ENCODE data around the gene MYL9. TPM values are rescaled to one million over a fixed set of nuclear protein-coding genes. Genes with fewer than 3 reads are reported as not detected.
A peak's percentile ranks its signal among the peaks of the same experiment; 100 is the strongest.

Gene MYL9
- total and polyA plus RNA-seq, 7 donors, result 23.1 to 86.6 (median 42.5) TPM

DNA sequence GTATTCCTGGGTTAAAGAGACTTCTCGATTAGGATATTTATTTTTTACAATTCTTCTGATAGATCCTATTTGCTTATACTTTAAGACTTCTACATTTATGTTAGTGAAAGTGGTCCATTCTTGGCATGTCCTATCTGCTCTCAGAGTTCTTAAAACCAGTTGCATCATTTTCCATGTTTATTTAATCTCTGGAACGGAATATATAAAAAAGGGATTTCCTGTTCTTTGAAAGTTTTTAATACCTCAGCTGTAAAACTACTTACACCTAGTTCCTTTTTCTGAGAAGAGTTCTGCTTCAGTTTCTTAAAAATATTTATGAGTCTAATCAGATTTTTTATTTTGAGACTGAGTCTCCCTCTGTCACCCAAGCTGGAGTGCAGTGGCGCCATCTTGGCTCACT lies 18.0 kb upstream of the MYL9 start:
- Histone ChIP-seq H3K4me3 (no peak overlapping the region), H3K36me3 (ENCODE audit: insufficient read depth in 1 of 2, low read depth in 1 of 2) (peaks cover 14 to 99% of the 10 kb centered on the region in 2 donors), H3K9me3 (no peaks in the 10 kb centered on the region), H3K27me3 (ENCODE audit: insufficient read depth in 3 of 3, low read length in 2 of 3) (peaks cover 0 to 2% (median 0%) of the 10 kb centered on the region in 3 donors), H3K4me1 (no peaks in the 10 kb centered on the region), H3K27ac (no peak overlapping the region)
- TF ChIP-seq, protein P1, sequence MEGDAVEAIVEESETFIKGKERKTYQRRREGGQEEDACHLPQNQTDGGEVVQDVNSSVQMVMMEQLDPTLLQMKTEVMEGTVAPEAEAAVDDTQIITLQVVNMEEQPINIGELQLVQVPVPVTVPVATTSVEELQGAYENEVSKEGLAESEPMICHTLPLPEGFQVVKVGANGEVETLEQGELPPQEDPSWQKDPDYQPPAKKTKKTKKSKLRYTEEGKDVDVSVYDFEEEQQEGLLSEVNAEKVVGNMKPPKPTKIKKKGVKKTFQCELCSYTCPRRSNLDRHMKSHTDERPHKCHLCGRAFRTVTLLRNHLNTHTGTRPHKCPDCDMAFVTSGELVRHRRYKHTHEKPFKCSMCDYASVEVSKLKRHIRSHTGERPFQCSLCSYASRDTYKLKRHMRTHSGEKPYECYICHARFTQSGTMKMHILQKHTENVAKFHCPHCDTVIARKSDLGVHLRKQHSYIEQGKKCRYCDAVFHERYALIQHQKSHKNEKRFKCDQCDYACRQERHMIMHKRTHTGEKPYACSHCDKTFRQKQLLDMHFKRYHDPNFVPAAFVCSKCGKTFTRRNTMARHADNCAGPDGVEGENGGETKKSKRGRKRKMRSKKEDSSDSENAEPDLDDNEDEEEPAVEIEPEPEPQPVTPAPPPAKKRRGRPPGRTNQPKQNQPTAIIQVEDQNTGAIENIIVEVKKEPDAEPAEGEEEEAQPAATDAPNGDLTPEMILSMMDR (IDR thresholded peaks at IDR 0.05), result no peak
- WGBS, 3 donors, result 82 to 84% (median 83%) methylated on average over 3 of the region's 3 CpGs
- DNase-seq, result no peak
- ATAC-seq, result no peak
- intact Hi-C loops (cut with DNase I), result no loop called here

DNA sequence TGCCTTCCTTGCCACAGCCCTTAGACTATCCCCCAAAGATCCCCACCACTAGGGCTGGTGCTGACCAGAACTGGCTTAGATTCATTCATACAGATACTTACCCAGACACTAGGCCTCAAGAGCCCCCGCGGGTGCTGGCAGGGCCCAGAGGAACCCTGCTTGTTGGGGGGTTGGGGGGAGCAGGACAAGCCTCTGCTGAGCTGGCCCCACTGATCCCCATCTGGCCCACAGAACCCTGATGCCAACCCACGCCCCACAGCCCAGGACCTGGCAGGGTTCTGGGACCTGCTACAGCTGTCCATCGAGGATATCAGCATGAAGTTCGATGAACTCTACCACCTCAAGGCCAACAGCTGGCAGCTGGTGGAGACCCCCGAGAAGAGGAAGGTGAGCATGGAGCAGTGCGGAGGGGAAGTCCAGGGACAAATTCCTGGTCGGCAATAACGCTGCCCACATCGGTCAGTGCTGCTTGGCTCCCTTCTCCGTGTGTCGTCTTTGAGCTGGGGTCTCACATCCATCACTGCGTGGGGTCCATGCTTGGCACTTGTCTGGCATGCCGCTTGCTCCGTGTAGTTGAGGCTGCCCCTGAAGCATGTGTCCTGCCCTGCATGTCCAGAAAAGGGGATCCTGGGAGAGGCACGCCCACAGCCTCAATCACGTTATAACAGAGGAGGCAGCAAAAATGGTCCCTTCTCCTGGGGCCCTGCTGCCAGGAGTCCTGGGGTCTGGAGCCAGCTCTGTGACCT lies 15.5 kb upstream of the MYL9 start:
- intact Hi-C loops (cut with DNase I), result no loop called here
- WGBS, 3 donors, result 85 to 89% (median 89%) methylated on average over 17 of the region's 17 CpGs
- no peak for DNase-seq
- Histone ChIP-seq H3K4me3 (no peak overlapping the region), H3K27ac (no peak overlapping the region), H3K36me3 (ENCODE audit: insufficient read depth in 1 of 2, low read depth in 1 of 2) (peaks cover 14 to 74% of the 10 kb centered on the region in 2 donors), H3K4me1 (no peaks in the 10 kb centered on the region), H3K27me3 (ENCODE audit: insufficient read depth in 3 of 3, low read length in 2 of 3) (peaks cover 0 to 2% (median 0%) of the 10 kb centered on the region in 3 donors), H3K9me3 (no peaks in the 10 kb centered on the region)
- TF ChIP-seq, protein P1 (IDR thresholded peaks at IDR 0.05), result no peak
- ATAC-seq, result no peak

- DNase-seq, result no peak
- TF ChIP-seq, protein P1 (IDR thresholded peaks at IDR 0.05), result no peak
- intact Hi-C loops (cut with DNase I), result no loop called here
- Histone ChIP-seq H3K27ac (no peak overlapping the region), H3K27me3 (ENCODE audit: insufficient read depth in 3 of 3, low read length in 2 of 3) (peaks cover 0 to 2% (median 0%) of the 10 kb centered on the region in 3 donors), H3K36me3 (ENCODE audit: insufficient read depth in 1 of 2, low read depth in 1 of 2) (peaks cover 14 to 67% of the 10 kb centered on the region in 2 donors), H3K9me3 (no peaks in the 10 kb centered on the region), H3K4me3 (no peak overlapping the region), H3K4me1 (no peaks in the 10 kb centered on the region)
- ATAC-seq, result no peak
- 88 to 94% (median 90%) methylated on average over 29 of the region's 29 CpGs for WGBS, 3 donors
These were observed 14.8 kb upstream of the MYL9 start for GRCh38 chr20:36526521-36527011.

GRCh38 chr20:36527331-36528125 lies 13.8 kb upstream of the MYL9 start:
- TF ChIP-seq, protein P1 (IDR thresholded peaks at IDR 0.05), result no peak
- Histone ChIP-seq H3K4me3 (no peak overlapping the region), H3K4me1 (no peaks in the 10 kb centered on the region), H3K27ac (no peak overlapping the region), H3K9me3 (no peaks in the 10 kb centered on the region), H3K27me3 (ENCODE audit: insufficient read depth in 3 of 3, low read length in 2 of 3) (no peaks in the 10 kb centered on the region), H3K36me3 (ENCODE audit: insufficient read depth in 1 of 2, low read depth in 1 of 2) (peaks cover 14 to 57% of the 10 kb centered on the region in 2 donors)
- intact Hi-C loops (cut with DNase I), result no loop called here
- DNase-seq, result no peak
- peak in 1 of 4 donors; percentile 2 for ATAC-seq
- WGBS, 3 donors, result 89 to 90% (median 90%) methylated on average over 32 of the region's 32 CpGs

All from psoas muscle (tissue), 8 donors.